ENCODE data around the gene MGLL.

Gene MGLL

GRCh38 chr3:127739347-127740135 is 82.8 kb downstream of the MGLL start:
- DNase-seq (ENCODE audit: low read depth): peak; percentile 59

DNA sequence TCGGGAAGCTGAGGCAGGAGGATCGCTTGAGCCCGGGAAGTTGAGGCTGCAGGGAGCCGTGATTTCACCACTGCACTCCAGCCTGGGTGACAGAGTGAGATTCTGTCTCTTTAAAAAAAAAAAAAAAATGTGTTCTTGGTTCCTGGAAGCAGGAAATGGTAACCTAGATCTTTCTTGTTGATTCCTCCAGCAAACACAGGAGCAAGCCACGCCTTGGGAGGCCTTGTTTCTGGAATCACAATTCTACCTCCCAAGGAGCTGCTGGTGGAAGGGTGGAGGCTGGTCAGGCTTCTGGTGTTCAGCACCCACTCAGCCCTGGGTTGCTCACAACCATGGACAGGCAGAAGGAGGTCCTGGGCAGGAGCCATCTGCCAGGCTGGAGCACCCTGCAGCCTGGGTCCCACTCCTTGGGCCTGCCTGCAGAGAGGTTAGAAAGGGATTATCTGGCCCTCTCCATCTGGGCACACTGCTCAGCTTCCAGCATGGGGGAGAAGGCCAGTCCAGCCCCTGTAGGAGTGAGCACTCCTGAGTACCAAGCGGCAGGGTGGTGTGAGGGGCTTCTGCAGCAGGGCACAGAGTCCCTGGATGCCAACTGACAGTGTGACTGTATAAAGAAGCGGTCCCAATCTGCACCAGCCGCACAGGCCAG is 84.0 kb downstream of the MGLL start:
- DNase-seq (ENCODE audit: low read depth): peak; percentile 40
- TF ChIP-seq, protein P1, sequence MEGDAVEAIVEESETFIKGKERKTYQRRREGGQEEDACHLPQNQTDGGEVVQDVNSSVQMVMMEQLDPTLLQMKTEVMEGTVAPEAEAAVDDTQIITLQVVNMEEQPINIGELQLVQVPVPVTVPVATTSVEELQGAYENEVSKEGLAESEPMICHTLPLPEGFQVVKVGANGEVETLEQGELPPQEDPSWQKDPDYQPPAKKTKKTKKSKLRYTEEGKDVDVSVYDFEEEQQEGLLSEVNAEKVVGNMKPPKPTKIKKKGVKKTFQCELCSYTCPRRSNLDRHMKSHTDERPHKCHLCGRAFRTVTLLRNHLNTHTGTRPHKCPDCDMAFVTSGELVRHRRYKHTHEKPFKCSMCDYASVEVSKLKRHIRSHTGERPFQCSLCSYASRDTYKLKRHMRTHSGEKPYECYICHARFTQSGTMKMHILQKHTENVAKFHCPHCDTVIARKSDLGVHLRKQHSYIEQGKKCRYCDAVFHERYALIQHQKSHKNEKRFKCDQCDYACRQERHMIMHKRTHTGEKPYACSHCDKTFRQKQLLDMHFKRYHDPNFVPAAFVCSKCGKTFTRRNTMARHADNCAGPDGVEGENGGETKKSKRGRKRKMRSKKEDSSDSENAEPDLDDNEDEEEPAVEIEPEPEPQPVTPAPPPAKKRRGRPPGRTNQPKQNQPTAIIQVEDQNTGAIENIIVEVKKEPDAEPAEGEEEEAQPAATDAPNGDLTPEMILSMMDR (conservative IDR thresholded peaks at IDR 0.05; ENCODE audit: control insufficient read depth, insufficient read depth, low read depth, low read length): no peak
- H3K4me3 ChIP-seq (ENCODE audit: control insufficient read depth, low read depth, low read length): no peak overlapping the region

More at GRCh38 chr3:127739347-127740135, 82.8 kb downstream of the MGLL start:
- H3K4me3 ChIP-seq (ENCODE audit: control insufficient read depth, low read depth, low read length): no peak overlapping the region
- TF ChIP-seq, protein P1 (conservative IDR thresholded peaks at IDR 0.05; ENCODE audit: control insufficient read depth, insufficient read depth, low read depth, low read length): no peak

DNA sequence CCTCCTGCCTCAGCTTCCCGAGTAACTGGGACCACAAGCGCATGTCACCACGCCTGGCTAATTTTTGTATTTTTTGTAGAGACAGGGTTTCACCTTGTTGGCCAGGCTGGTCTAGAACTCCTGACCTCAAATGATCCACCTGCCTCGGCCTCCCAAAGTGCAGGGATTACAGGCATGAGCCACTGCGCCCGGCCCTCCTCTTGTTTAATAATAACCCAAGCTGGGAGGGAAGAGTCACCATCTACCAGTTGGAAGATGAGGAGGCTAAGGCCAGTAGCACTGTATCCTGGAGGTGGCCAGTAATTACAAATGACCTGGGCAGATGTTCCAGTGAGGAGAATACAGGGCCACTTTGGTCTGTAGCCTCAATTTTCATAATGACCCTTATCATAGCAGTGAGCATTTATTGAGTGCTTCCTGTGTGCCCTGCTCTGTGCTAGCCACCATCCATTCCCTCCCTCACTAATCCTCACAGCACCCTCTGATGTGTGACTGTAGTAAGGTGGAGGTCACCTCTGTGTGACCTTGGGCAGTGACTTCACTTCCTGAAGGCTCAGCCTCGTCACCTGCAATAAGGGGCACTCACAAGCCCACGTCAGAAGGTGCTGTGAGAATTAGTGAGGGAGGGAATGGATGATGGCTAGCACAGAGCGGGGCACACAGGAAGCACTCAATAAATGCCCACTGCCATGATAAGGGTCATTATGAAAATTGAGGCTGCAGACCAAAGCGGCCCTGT is 85.3 kb downstream of the MGLL start:
- DNase-seq (ENCODE audit: low read depth): no peak
- TF ChIP-seq, protein P1 (conservative IDR thresholded peaks at IDR 0.05; ENCODE audit: control insufficient read depth, insufficient read depth, low read depth, low read length): no peak
- H3K4me3 ChIP-seq (ENCODE audit: control insufficient read depth, low read depth, low read length): no peak overlapping the region

- TF ChIP-seq, protein P1 (conservative IDR thresholded peaks at IDR 0.05; ENCODE audit: control insufficient read depth, insufficient read depth, low read depth, low read length): no peak
- peak; percentile 88 for DNase-seq (ENCODE audit: low read depth)
- no peak overlapping the region for H3K4me3 ChIP-seq (ENCODE audit: control insufficient read depth, low read depth, low read length)
These were observed 86.3 kb downstream of the MGLL start for GRCh38 chr3:127735767-127736693.

- TF ChIP-seq, protein P1 (conservative IDR thresholded peaks at IDR 0.05; ENCODE audit: control insufficient read depth, insufficient read depth, low read depth, low read length): no peak
- peak; percentile 92 for DNase-seq (ENCODE audit: low read depth)
- H3K4me3 ChIP-seq (ENCODE audit: control insufficient read depth, low read depth, low read length): no peak overlapping the region
These were observed 87.4 kb downstream of the MGLL start for GRCh38 chr3:127734754-127735473.
